Ramos (cell line): Measurements from ENCODE around the gene WNT9B.

Experiments
- in situ Hi-C: fragments of 300-500 bp; cut with MboI; formaldehyde crosslinking; loops from one replicate; pipeline ENCODE4 v1.14.3; 2022; ENCODE audit warnings: low sequenced_read_pairs; ENCODE audit not compliant: unreplicated experiment

The WNT9B gene

DNA sequence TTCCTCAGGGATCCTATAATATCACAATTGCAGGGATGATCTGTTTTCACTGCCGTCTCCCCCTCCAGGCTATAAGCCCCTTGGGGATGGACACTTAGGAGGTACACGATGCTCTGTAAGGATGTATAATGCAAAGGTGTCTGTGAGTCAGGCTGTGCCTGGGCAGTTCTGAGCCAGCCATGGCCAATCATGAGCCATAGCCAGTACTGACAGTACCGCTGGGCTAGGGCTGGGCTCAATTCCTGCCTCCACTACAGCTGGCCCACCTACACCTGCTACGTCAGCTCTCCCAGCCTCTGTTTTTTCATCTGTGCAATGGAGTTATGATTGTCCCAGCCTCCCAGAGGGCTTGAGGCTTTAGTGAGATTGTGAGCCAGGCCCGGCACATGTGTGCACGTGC is 2.8 kb upstream of the WNT9B start:
- in situ Hi-C loops: loop anchor here (25.0 kb wide), 2 partner anchors 586 to 836 kb away; no protein-coding TSS in a partner anchor

DNA sequence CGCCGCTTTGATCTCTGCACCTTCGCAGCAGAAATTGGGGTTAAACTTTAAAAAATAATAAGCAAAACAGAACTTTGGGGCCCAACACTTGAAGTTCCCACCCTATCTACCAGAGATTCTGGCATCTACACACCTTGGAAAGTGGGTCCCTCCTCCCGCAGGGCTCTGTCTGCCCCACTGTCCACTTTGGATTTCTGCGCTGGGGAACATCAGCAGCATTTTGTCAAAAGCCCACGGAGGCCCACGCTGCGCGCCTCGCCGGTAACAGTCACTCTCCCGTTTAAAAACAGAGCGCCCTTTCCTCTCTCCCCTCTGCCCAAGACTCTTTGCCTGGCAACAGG is 725 bp upstream of the WNT9B start:
- in situ Hi-C loops: no loop called here

GRCh38 chr17:46853896-46854444 is 2.6 kb downstream of the WNT9B start:
- in situ Hi-C loops: no loop called here

GRCh38 chr17:46854515-46854914 is 3.1 kb downstream of the WNT9B start:
- in situ Hi-C loops: no loop called here

GRCh38 chr17:46854948-46855347 is 3.6 kb downstream of the WNT9B start:
- in situ Hi-C loops: no loop called here

- in situ Hi-C loops: no loop called here
Measured at GRCh38 chr17:46857600-46857999, 6.2 kb downstream of the WNT9B start.

DNA sequence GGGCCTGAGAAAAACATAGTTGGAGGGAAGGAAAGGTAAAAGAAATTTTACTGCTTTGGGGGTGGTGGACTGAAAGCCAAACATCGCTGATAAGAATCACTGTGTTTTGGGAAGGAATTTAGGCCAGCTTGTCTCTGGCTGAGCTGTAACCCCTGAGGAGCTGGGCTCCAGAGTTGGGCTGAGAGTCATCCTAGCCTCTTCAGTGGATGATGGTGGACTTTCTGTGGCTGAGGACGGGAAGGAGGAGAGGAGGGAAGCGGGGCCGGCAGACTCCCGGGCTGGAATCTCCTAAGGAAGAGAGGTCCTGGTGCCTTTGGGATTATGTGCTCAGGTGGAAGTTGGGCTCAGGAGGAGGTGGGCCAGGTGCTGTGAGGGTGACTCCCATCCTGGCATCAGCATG is 8.6 kb downstream of the WNT9B start:
- in situ Hi-C loops: no loop called here

GRCh38 chr17:46862949-46863348 is 11.6 kb downstream of the WNT9B start:
- in situ Hi-C loops: no loop called here

DNA sequence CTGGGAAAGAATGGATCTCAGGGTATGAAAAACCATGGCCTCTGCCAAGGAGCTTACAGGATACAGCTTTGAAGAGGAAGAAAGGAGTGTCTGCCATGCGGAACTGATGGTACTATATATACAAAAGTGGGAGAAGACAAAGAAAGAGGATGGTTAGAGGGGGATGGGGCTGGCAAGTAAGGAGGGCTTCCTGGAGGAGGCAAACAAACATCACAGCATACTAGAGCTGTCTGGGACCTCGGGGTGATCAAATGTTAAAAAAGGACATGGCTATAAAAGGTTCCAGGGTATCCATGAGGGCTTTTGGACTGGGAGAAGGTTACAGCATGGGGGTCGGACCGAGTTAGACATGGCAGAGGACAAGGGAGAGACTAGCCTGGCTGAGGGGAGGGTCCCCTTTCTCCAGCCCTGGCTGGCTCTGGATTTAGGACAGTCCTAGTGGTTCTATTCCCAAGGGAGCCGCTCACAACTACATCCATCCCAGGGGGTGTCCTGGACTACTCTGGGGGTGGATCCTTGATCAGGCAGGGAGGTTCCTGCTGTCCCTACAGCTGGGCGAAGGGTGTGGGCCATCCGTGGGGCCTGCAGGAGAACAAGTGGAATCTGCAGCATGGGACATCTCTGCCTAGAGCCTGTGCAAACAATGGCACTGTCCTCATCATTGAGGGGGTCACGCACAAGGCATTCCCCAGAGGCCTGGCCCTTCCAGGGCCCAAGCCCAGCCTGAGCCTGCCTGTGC is 12.2 kb downstream of the WNT9B start:
- in situ Hi-C loops: no loop called here

- in situ Hi-C loops: no loop called here
Measured at GRCh38 chr17:46865100-46865499, 13.7 kb downstream of the WNT9B start.

- in situ Hi-C loops: no loop called here
Measured at GRCh38 chr17:46866325-46866724, 14.9 kb downstream of the WNT9B start.

- in situ Hi-C loops: no loop called here
Measured at GRCh38 chr17:46866747-46867146, 15.4 kb downstream of the WNT9B start.

- in situ Hi-C loops: no loop called here
Measured at GRCh38 chr17:46868689-46869187, 17.4 kb downstream of the WNT9B start.

DNA sequence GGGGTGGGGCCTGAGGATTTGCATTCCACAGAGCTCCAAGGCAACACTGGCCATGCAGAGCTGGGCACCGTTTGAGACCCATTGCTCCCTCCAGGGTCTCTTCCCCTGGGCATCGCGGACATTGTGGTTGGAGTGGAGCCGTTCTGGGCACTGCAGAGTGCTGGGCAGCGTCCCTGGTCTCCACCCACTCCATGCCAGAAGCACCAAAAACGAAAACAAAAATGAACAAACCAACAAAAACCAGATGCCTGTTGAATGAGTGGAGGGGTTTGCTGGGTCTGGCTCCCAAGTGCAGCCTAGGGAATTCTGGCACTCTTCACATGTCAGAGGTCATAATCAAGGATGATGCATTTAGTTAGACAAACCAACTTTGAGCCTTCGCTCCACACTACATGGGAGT is 17.9 kb downstream of the WNT9B start:
- in situ Hi-C loops: no loop called here

DNA sequence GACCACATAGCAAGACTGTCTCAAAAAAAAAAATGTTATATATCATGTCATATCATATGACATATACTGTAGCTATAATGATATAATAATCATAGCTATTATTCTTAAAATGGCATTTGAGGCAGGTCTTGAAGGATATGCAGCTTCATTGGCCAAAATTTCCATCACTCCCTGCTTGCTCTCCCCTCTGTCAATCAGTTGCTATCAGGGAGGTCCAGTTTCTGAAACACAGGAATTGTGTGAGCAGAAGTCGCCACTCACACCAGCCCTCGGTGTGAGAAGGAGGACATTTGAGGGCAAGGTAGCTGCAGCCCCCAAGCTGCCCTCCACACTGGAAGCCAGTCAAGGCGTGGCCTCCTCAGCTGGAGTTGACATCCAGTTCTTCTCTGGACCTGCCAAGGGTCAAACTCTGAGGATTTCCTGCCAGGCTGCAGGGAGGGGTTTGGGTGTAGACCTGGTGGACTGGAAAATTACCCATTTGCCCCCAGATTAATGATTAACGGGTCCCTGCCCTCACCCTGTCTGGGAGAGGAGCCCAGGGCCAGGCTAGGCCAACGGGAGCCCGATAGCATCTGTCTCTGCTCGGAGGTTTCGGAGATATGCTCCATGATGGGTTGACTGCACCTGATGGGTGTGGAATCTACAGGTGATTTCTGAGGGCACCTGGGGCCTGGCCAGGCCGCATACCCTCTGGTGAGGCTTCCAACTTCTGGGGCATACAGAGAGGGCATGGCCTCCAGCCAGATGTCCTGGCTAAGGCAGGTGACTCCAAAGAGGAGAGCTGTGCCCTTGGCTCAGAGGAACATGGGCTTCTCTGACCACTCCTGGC is 18.8 kb downstream of the WNT9B start:
- in situ Hi-C loops: no loop called here

DNA sequence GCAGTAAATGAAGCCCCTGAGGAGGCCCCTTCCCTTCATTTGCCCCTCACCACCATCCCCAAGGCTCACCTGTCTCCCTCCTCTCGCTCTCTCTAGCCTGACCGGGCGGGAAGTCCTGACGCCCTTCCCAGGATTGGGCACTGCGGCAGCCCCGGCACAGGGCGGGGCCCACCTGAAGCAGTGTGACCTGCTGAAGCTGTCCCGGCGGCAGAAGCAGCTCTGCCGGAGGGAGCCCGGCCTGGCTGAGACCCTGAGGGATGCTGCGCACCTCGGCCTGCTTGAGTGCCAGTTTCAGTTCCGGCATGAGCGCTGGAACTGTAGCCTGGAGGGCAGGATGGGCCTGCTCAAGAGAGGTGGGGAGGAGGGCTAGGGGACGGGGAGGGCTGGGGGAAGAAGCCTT is 21.0 kb downstream of the WNT9B start:
- in situ Hi-C loops: no loop called here

- in situ Hi-C loops: no loop called here
Measured at GRCh38 chr17:46873941-46874645, 22.7 kb downstream of the WNT9B start.

GRCh38 chr17:46874906-46875305 is 23.5 kb downstream of the WNT9B start:
- in situ Hi-C loops: no loop called here

DNA sequence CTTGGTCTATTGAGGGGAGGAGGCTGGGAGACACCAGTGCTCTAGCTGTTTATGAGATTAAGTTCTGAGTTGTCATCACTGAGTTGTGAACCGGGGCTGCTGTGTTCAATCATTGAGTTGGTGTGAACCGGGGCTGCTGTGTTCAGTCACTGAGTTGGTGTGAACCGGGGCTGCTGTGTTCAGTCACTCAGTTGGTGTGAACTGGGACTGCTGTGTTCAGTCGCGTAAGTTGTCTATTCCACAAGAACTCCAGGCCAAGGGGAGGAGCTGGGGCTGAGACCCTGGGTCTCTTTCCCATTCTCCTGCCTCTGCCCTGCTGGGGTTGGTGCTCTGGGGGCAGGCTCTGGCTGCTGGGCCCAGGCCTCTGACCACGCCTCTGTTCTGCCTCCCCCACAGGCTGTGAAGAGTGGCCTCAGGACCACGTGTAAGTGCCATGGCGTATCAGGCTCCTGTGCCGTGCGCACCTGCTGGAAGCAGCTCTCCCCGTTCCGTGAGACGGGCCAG is 24.5 kb downstream of the WNT9B start:
- in situ Hi-C loops: no loop called here

DNA sequence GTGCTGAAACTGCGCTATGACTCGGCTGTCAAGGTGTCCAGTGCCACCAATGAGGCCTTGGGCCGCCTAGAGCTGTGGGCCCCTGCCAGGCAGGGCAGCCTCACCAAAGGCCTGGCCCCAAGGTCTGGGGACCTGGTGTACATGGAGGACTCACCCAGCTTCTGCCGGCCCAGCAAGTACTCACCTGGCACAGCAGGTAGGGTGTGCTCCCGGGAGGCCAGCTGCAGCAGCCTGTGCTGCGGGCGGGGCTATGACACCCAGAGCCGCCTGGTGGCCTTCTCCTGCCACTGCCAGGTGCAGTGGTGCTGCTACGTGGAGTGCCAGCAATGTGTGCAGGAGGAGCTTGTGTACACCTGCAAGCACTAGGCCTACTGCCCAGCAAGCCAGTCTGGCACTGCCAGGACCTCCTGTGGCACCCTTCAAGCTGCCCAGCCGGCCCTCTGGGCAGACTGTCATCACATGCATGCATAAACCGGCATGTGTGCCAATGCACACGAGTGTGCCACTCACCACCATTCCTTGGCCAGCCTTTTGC is 25.0 kb downstream of the WNT9B start:
- in situ Hi-C loops: no loop called here
